Activated T-cell treated with anti-CD3 and anti-CD28 coated beads, Interleukin-2, amount 50 U/mL, for 1 hour (primary cell): Measurements from ENCODE around the gene PHF3.

ENCODE experiments used
- DNase-seq: peaks from one replicate; pipeline ENCODE4 v3.0.0-alpha.2; 2020

Gene PHF3, protein sequence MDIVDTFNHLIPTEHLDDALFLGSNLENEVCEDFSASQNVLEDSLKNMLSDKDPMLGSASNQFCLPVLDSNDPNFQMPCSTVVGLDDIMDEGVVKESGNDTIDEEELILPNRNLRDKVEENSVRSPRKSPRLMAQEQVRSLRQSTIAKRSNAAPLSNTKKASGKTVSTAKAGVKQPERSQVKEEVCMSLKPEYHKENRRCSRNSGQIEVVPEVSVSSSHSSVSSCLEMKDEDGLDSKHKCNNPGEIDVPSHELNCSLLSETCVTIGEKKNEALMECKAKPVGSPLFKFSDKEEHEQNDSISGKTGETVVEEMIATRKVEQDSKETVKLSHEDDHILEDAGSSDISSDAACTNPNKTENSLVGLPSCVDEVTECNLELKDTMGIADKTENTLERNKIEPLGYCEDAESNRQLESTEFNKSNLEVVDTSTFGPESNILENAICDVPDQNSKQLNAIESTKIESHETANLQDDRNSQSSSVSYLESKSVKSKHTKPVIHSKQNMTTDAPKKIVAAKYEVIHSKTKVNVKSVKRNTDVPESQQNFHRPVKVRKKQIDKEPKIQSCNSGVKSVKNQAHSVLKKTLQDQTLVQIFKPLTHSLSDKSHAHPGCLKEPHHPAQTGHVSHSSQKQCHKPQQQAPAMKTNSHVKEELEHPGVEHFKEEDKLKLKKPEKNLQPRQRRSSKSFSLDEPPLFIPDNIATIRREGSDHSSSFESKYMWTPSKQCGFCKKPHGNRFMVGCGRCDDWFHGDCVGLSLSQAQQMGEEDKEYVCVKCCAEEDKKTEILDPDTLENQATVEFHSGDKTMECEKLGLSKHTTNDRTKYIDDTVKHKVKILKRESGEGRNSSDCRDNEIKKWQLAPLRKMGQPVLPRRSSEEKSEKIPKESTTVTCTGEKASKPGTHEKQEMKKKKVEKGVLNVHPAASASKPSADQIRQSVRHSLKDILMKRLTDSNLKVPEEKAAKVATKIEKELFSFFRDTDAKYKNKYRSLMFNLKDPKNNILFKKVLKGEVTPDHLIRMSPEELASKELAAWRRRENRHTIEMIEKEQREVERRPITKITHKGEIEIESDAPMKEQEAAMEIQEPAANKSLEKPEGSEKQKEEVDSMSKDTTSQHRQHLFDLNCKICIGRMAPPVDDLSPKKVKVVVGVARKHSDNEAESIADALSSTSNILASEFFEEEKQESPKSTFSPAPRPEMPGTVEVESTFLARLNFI (N-terminal part only)

GRCh38 chr6:63635588-63636517 is at the start of gene PHF3:
PHF3 (plus strand) TSS chr6:63635802; CDS start chr6:63646552, 10,750 bp downstream.
- peak; percentile 90 for DNase-seq

DNA sequence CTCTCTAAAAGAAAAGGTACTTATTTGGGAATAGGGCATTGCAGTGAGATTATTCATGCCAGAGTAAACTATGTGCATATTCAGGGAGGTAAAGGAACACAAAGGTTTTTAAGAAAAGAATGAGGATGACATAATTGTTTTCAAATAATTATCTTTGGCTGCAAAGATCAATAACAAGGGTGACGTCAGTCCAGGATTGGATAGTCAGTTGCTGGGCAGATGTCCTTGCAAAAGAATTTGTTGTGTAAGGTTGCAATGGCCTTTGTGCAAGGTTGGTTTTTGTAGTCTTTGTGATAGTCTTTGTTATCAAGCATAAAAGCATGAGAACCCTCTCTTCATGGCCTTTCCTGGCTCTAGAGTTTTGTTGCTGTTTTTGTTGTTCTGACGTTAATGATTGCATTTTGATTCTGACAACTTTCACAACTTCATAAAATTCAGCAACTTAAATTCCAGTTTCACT is 45.6 kb upstream of the PHF3 start:
- DNase-seq: no peak

GRCh38 chr6:63592886-63593285 is 42.7 kb upstream of the PHF3 start:
- DNase-seq: no peak

DNA sequence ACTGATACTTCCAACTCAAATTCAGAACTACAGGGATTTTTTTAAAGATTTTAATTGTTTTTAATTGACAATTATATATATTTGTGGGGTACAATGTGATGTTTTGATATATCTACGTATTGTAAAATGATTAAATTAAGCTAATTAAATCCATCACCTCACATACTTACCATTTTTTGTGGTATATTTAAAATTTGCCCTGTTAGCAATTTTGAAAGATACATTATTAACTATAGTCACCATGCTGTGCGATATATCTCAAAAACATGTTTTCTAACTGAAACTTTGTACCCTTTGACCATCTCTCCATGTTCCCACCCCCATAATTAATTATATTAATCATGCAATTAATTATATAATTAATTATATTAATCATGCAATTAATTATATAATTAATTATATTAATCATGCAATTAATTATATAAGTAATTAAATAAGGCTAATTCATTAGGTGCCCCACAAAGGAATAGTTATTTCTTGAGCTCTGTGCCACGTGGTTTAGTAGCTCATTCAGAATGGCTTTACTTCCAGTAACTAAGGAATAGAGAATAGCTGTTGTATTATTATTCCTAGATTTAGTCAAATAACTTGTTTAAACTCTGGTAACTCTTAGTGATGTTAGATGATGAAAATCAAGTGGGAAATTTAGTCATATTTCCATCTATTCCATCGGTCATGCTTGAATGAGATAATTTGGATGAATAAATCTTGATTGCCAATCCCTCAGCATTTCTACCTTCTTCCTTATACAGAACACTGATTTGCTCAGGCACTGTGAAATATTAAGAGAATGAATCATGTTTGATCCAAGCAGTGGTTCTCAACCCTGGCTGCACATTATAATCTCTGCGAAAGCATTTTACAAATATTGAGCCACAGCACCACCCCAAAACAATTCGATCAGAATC is 38.2 kb upstream of the PHF3 start:
- no peak for DNase-seq

GRCh38 chr6:63598049-63599036 is 37.3 kb upstream of the PHF3 start:
- peak; percentile 74 for DNase-seq

DNA sequence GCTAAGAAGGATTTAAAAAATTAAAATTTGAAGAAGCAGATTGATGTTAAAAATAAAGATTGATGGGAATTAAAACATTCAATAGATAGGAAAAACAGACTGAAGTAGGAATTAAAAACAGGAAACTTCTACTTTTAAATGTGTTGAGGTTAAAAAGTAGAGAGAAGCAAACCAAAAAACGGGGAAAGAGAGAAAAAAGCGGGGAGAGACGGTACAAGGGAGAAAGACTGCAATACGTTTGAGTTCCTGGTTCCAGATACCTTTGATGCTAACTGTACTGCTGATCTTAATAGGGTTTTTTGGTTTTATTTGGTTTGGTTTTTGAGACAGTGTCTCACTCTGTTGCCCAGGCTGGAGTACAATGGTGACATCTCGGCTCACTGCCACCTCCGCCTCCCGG is 36.4 kb upstream of the PHF3 start:
- no peak for DNase-seq

DNA sequence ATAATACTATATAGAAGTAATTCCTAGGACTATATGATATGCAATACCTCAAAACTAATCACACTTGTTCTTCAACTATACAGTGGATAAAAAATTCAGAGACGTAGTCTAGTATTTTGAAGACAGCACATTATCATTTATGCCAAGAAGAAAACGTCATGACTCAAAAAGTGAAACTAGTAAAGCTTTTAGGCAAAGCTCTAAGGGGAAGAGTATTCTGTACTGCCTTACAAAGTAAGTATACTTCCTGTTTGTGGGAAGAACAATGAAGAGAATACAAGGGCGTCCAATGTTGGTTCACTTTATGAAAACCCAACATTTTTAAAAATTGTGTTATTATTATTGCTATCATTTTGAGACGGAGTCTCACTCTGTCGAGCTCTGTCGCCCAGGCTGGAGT is 35.5 kb upstream of the PHF3 start:
- no peak for DNase-seq

DNA sequence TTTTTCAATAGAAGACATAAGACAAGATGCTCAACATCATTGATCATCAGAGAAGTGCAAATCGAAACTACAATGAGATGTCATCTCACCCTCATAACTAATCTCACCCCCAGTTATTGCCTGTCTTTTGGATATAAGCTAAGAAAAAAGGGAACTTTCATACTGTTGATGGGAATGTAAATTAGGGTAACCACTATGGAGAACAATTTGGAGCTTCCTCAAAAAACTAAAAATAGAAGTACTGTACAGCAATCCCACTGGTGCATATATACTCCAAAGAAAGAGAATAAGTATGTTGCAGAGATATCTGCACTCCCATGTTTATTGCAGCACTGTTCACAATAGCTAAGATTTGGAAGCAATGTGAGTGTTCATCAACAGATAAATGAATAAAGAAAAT is 26.4 kb upstream of the PHF3 start:
- no peak for DNase-seq

GRCh38 chr6:63610944-63611343 is 24.7 kb upstream of the PHF3 start:
- no peak for DNase-seq

GRCh38 chr6:63611560-63611959 is 24.0 kb upstream of the PHF3 start:
- no peak for DNase-seq

DNA sequence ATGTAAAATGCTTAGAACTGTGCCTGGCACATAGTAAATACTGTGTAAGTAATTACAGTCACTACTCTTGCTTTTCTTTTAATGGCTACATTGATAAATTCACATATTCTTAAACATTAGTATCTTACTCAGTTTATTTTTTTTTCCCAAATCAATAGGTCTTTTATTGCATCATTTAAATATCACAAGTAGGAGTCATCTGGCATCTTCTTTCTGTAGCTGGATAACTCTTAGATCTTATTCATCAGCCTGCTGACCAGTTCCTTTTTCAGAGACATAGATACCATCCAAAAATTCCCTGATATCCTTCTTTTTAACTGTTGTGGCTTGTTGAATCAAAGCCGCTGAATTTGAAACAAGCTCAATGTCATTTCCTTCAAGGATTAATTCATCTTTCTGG is 20.0 kb upstream of the PHF3 start:
- no peak for DNase-seq

- no peak for DNase-seq
Observed at GRCh38 chr6:63624091-63624490, 11.5 kb upstream of the PHF3 start.

GRCh38 chr6:63630466-63630865 is 5.1 kb upstream of the PHF3 start:
- DNase-seq: no peak

DNA sequence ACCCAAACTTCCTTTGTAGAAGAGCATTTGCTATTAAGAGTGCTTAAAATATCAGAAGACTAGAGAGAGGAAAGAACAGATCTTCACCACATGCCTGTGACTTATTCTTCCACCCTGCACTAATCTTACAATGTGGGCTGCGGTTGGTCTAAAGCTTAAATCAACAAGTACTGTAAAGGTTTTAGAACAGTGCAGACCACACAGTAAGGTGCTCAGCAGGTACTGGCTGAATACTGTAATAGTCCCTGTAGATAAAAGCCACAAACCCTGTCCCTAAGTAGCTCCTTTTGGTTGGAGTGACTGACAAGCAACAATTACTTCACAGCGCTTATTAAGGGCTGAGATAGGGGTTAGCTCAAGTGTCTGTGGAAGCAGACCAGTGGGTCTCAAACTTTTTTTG is 972 bp upstream of the PHF3 start:
- no peak for DNase-seq

- DNase-seq: no peak
Observed at GRCh38 chr6:63635215-63635587, 401 bp upstream of the PHF3 start.

- DNase-seq: no peak
Observed at GRCh38 chr6:63636518-63637021, 968 bp downstream of the PHF3 start.

GRCh38 chr6:63637865-63638445 is 2.4 kb downstream of the PHF3 start:
- DNase-seq: no peak

DNA sequence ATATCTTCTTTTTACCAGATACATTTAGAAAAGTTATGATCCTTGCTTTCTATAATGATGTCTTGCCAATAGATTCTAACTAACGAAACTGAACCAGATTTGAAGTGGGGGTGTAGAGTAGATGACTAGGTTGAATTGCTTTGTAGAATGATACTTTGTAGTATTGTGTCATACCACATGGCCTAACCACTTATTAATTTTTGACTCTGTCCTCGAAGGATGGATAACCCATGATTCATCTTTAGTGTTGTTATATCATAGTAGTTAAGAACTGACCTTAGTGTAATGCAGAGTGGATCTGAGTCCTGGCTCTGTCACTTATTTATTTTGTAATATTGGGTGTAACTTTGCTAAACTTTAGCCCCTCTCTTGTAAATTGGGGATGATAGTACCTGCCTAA is 4.5 kb downstream of the PHF3 start:
- DNase-seq: no peak

DNA sequence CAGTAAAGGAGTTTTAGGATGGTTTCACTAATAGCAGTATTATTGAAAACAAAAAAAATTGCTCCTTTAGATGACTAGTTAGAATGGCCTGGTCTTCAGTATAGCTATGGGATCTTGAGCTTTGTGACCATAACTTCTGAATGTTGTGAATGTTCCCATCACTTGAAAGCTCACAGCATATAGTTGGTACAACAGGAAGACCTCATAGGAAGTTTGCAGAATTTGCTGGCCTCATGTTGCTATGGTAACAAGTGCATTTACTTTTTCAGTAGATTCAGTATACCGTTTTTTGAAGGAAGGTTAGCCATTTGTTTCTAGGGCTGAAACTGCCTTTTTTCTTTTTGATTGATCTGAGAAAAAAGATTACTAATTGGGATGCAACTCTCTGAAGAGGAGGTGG is 8.3 kb downstream of the PHF3 start:
- no peak for DNase-seq
